ENCODE results near the gene COX6B1.

GRCh38 chr19:35655600-35655999, 7.5 kb downstream of the COX6B1 start:
- TF ChIP-seq ZNF274 (IDR thresholded peaks at IDR 0.05; ENCODE audit: low read depth, low read length) (no peak), SUZ12 (IDR thresholded peaks at IDR 0.05; ENCODE audit: extremely low read depth, insufficient read depth, insufficient read length) (no peak), YY1 (IDR thresholded peaks at IDR 0.05; ENCODE audit: insufficient read depth, insufficient read length) (no peak)
